Stromal cell of bone marrow (primary cell): ENCODE data around the gene RNU1-4.
"Not testable (repeated sequence)": the region's sequence is repeated elsewhere in the genome, so short reads cannot be mapped to it uniquely, and the experiment has no call there.

Source experiments
- DNase-seq: peaks from one replicate; pipeline ENCODE4 v3.0.0-alpha.2; 2012; ENCODE audit warnings: low read depth

RNU1-4 gene

GRCh38 chr1:16708704-16709103, 31.6 kb upstream of the RNU1-4 start:
- DNase-seq, result not testable (repeated sequence)

- DNase-seq, result not testable (repeated sequence)
Measured at GRCh38 chr1:16709659-16710087, 30.6 kb upstream of the RNU1-4 start.

GRCh38 chr1:16710618-16711017, 29.7 kb upstream of the RNU1-4 start:
- not testable (repeated sequence) for DNase-seq

GRCh38 chr1:16712131-16712530, 28.2 kb upstream of the RNU1-4 start:
- DNase-seq, result not testable (repeated sequence)

GRCh38 chr1:16712582-16712981, 27.7 kb upstream of the RNU1-4 start:
- DNase-seq, result not testable (repeated sequence)

- DNase-seq, result not testable (repeated sequence)
Measured at GRCh38 chr1:16712984-16713383, 27.3 kb upstream of the RNU1-4 start.

- DNase-seq, result not testable (repeated sequence)
Measured at GRCh38 chr1:16713480-16713879, 26.8 kb upstream of the RNU1-4 start.

GRCh38 chr1:16716691-16717335, 23.5 kb upstream of the RNU1-4 start:
- DNase-seq, result no peak

GRCh38 chr1:16717336-16718098, 22.8 kb upstream of the RNU1-4 start:
- DNase-seq, result no peak

- DNase-seq, result not testable (repeated sequence)
Measured at GRCh38 chr1:16718099-16718907, 22.0 kb upstream of the RNU1-4 start.

GRCh38 chr1:16718908-16719533, 21.3 kb upstream of the RNU1-4 start:
- no peak for DNase-seq

- no peak for DNase-seq
Measured at GRCh38 chr1:16719571-16720350, 20.6 kb upstream of the RNU1-4 start.

- DNase-seq, result no peak
Measured at GRCh38 chr1:16720351-16721223, 19.7 kb upstream of the RNU1-4 start.

- no peak for DNase-seq
Measured at GRCh38 chr1:16721871-16722641, 18.3 kb upstream of the RNU1-4 start.

- DNase-seq, result no peak
Measured at GRCh38 chr1:16724718-16725438, 15.4 kb upstream of the RNU1-4 start.

- not testable (repeated sequence) for DNase-seq
Measured at GRCh38 chr1:16725439-16726245, 14.7 kb upstream of the RNU1-4 start.

GRCh38 chr1:16727190-16728111, 12.9 kb upstream of the RNU1-4 start:
- no peak for DNase-seq
